DOHH2 (cell line): Measurements from ENCODE around the gene BTBD16.

Experiments used
- CTCF ChIP-seq: fragments of 200-600 bp; sonication (generic); IDR thresholded peaks from one replicate; pipeline ENCODE4 v1.5.1; 2014; ENCODE audit warnings: antibody characterized with exemption, mild to moderate bottlenecking, low read depth, low read length; ENCODE audit not compliant: poor library complexity, severe bottlenecking
- EZH2phosphoT487 ChIP-seq: fragments of 200-600 bp; sonication (generic); IDR thresholded peaks from 2 replicates; pipeline ENCODE4 v1.6.1; 2017; ENCODE audit warnings: borderline replicate concordance, mild to moderate bottlenecking, antibody characterized with exemption, low read length, moderate library complexity, mixed read lengths

- TF ChIP-seq CTCF (no peak), EZH2phosphoT487 (no peak)
Observed at GRCh38 chr10:122269059-122269687, 1.9 kb upstream of the BTBD16 start.
